A673 (cell line): ENCODE measurements around the gene DCUN1D3. TPM values are rescaled to one million over a fixed set of nuclear protein-coding genes. Genes with fewer than 3 reads are reported as not detected.

Experiments used
- BruUV-seq: library from RNA; stranded (reverse); fragments of 400-500 nt; replicated peaks from 2 replicates; lab custom pipeline; 2021; lab: Mats Ljungman, UMichigan
- CTCF ChIA-PET: fragments of 300-600 bp; sonication (Branson Sonifier 250); formaldehyde crosslinking; loops from one replicate; lab custom pipeline; 2022; ENCODE audit warnings: antibody characterized with exemption; lab: Charles Lee
- POLR2A ChIA-PET: fragments of 300-600 bp; sonication (Branson Sonifier 250); formaldehyde crosslinking; loops from one replicate; lab custom pipeline; 2022; ENCODE audit warnings: antibody characterized with exemption; ENCODE audit not compliant: low non-redundant PET; lab: Charles Lee
- DNase-seq: peaks from one replicate; pipeline ENCODE4 v3.0.0-alpha.2; 2015; ENCODE audit warnings: low spot score
- H3K27ac ChIP-seq: fragments of 200-600 bp; sonication (generic); 2 replicates; pipeline ENCODE4 v1.5.1; 2016; ENCODE audit warnings: mixed run types, low read depth, mild to moderate bottlenecking, mixed read lengths, antibody characterized with exemption, low read length; ENCODE audit not compliant: poor library complexity, severe bottlenecking
- H3K27me3 ChIP-seq: fragments of 200-600 bp; sonication (generic); replicated peaks from 2 replicates; pipeline ENCODE4 v1.6.1; 2017; ENCODE audit warnings: mixed run types, low read depth, mild to moderate bottlenecking, mixed read lengths, antibody characterized with exemption, low read length; ENCODE audit not compliant: insufficient read depth, poor library complexity
- H3K36me3 ChIP-seq: fragments of 200-600 bp; sonication (generic); 2 replicates; pipeline ENCODE4 v1.6.1; 2016; ENCODE audit warnings: mixed run types, mild to moderate bottlenecking, mixed read lengths, antibody characterized with exemption, low read length; ENCODE audit not compliant: insufficient read depth, poor library complexity, severe bottlenecking
- H3K4me1 ChIP-seq: fragments of 200-600 bp; sonication (generic); 2 replicates; pipeline ENCODE4 v1.6.1; 2017; ENCODE audit warnings: mixed run types, mild to moderate bottlenecking, mixed read lengths, antibody characterized with exemption, low read length; ENCODE audit not compliant: insufficient read depth, poor library complexity, severe bottlenecking
- H3K4me3 ChIP-seq: fragments of 200-600 bp; sonication (generic); 2 replicates; pipeline ENCODE4 v1.5.1; 2016; ENCODE audit warnings: low read depth, mixed run types, mild to moderate bottlenecking, mixed read lengths, low read length; ENCODE audit not compliant: poor library complexity, severe bottlenecking
- H3K9me3 ChIP-seq: fragments of 200-600 bp; sonication (generic); 2 replicates; pipeline ENCODE4 v1.6.1; 2016; ENCODE audit warnings: mixed run types, low read depth, mild to moderate bottlenecking, mixed read lengths, antibody characterized with exemption, low read length; ENCODE audit not compliant: poor library complexity, severe bottlenecking
- CTCF ChIP-seq: fragments of 300-800, 200-600 bp; sonication (generic); conservative IDR thresholded peaks from 2 replicates; pipeline ENCODE4 v1.5.1; 2017; ENCODE audit warnings: low read depth, mild to moderate bottlenecking, antibody characterized with exemption, low read length, moderate library complexity, mixed read lengths
- EZH2 ChIP-seq: fragments of 200-600 bp; sonication (generic); IDR thresholded peaks from 2 replicates; pipeline ENCODE4 v1.6.1; 2017; ENCODE audit warnings: borderline replicate concordance, low read depth, mild to moderate bottlenecking, mixed read lengths, antibody characterized with exemption, low read length; ENCODE audit not compliant: poor library complexity, severe bottlenecking
- intact Hi-C: fragments of 100-400 bp; cut with micrococcal nuclease; formaldehyde crosslinking; loops from one replicate; pipeline ENCODE4 v1.10.0; 2022; ENCODE audit not compliant: unreplicated experiment
- total RNA-seq: library from RNA; stranded (reverse); gene quantifications from 2 replicates; pipeline ENCODE4 v1.2.3, GENCODE V29; 2021

The DCUN1D3 gene
- total RNA-seq, 1 experiment from 2014 or later: 12.4 TPM

GRCh38 chr16:20902426-20902825, 2.3 kb upstream of the DCUN1D3 start:
- Histone ChIP-seq H3K27me3 (no peaks in the 10 kb centered on the region), H3K9me3 (no peaks in the 10 kb centered on the region), H3K4me3 (no peak overlapping the region), H3K36me3 (no peaks in the 10 kb centered on the region), H3K27ac (no peak overlapping the region), H3K4me1 (peaks cover 20% of the 10 kb centered on the region)
- POLR2A ChIA-PET: no interaction called here
- no peak for DNase-seq
- CTCF ChIA-PET: no interaction called here
- no TSS peak for BruUV-seq
- TF ChIP-seq CTCF (no peak), EZH2 (no peak)
- intact Hi-C loops: no loop called here

- intact Hi-C loops: no loop called here
- H3K9me3 ChIP-seq: no peaks in the 10 kb centered on the region
- peak; percentile 26 for DNase-seq
- H3K36me3 ChIP-seq: no peaks in the 10 kb centered on the region
- CTCF ChIA-PET: no interaction called here
- H3K27me3 ChIP-seq: no peaks in the 10 kb centered on the region
- H3K4me3 ChIP-seq: peak overlapping the region; percentile 75
- POLR2A ChIA-PET: no interaction called here
- peak overlapping the region; percentile 96 for H3K27ac ChIP-seq
- BruUV-seq: TSS peak; percentile 60
- peaks cover 20% of the 10 kb centered on the region for H3K4me1 ChIP-seq
- TF ChIP-seq EZH2 (no peak), CTCF (no peak)
Observed at GRCh38 chr16:20901436-20902112, 1.4 kb upstream of the DCUN1D3 start.

GRCh38 chr16:20901068-20901435, 894 bp upstream of the DCUN1D3 start:
- H3K36me3 ChIP-seq: no peaks in the 10 kb centered on the region
- H3K9me3 ChIP-seq: no peaks in the 10 kb centered on the region
- peaks cover 20% of the 10 kb centered on the region for H3K4me1 ChIP-seq
- intact Hi-C loops: no loop called here
- H3K27ac ChIP-seq: peak overlapping the region; percentile 96
- H3K27me3 ChIP-seq: no peaks in the 10 kb centered on the region
- POLR2A ChIA-PET: no interaction called here
- no peak for DNase-seq
- TF ChIP-seq CTCF: no peak
- TF ChIP-seq EZH2: no peak
- CTCF ChIA-PET: no interaction called here
- no TSS peak for BruUV-seq
- peak overlapping the region; percentile 75 for H3K4me3 ChIP-seq
